GM06990 (cell line): ENCODE data around the gene RRBP1.

Experiments
- DNase-seq: peaks from one replicate; pipeline ENCODE4 v3.0.0-alpha.2; 2011; ENCODE audit not compliant: insufficient read length; ENCODE audit errors: extremely low read depth
- H3K27me3 ChIP-seq: replicated peaks from 2 replicates; pipeline ENCODE4 v1.6.0; 2011; ENCODE audit warnings: low read length; ENCODE audit not compliant: control insufficient read depth, insufficient read depth
- H3K36me3 ChIP-seq: 2 replicates; pipeline ENCODE4 v1.5.1; 2011; ENCODE audit warnings: low read length; ENCODE audit not compliant: control insufficient read depth, insufficient read depth
- H3K4me3 ChIP-seq: replicated peaks from 2 replicates; pipeline ENCODE4 v1.5.1; 2011; ENCODE audit warnings: low read depth, mild to moderate bottlenecking, control low read depth, low read length
- CTCF ChIP-seq: IDR thresholded peaks from 2 replicates; pipeline ENCODE4 v1.5.1; 2011; ENCODE audit warnings: low read length, control low read depth, mild to moderate bottlenecking, inconsistent platforms; ENCODE audit not compliant: insufficient read depth, poor library complexity, severe bottlenecking

Gene RRBP1

GRCh38 chr20:17630151-17630805, 51.8 kb downstream of the RRBP1 start:
- Histone ChIP-seq H3K27me3 (no peaks in the 10 kb centered on the region), H3K4me3 (no peak overlapping the region), H3K36me3 (peaks cover 41% of the 10 kb centered on the region)
- no peak for DNase-seq
- TF ChIP-seq CTCF: no peak

- Histone ChIP-seq H3K36me3 (peaks cover 39% of the 10 kb centered on the region), H3K27me3 (no peaks in the 10 kb centered on the region), H3K4me3 (no peak overlapping the region)
- no peak for DNase-seq
- TF ChIP-seq CTCF: no peak
Observed at GRCh38 chr20:17629678-17630089, 52.4 kb downstream of the RRBP1 start.

- Histone ChIP-seq H3K27me3 (no peaks in the 10 kb centered on the region), H3K4me3 (no peak overlapping the region), H3K36me3 (peaks cover 43% of the 10 kb centered on the region)
- TF ChIP-seq CTCF: no peak
- no peak for DNase-seq
Observed at GRCh38 chr20:17629025-17629424, 53.0 kb downstream of the RRBP1 start.

- Histone ChIP-seq H3K27me3 (no peaks in the 10 kb centered on the region), H3K4me3 (no peak overlapping the region), H3K36me3 (peaks cover 43% of the 10 kb centered on the region)
- DNase-seq: no peak
- TF ChIP-seq CTCF: no peak
Observed at GRCh38 chr20:17628101-17628841, 53.8 kb downstream of the RRBP1 start.

GRCh38 chr20:17627101-17627955, 54.7 kb downstream of the RRBP1 start:
- Histone ChIP-seq H3K4me3 (no peak overlapping the region), H3K36me3 (peaks cover 40% of the 10 kb centered on the region), H3K27me3 (no peaks in the 10 kb centered on the region)
- DNase-seq: no peak
- no peak for TF ChIP-seq CTCF
